Transverse colon (tissue), 4 donors: Measurements from ENCODE around the gene RHEX.

Source experiments
- EP300 ChIP-seq: sonication (generic); formaldehyde crosslinking; IDR thresholded peaks from one replicate; pipeline ENCODE4 v1.6.1; 2017; ENCODE audit warnings: antibody characterized with exemption, low read depth
- POLR2A ChIP-seq: fragments of 450-650 bp; IDR thresholded peaks from one replicate; pipeline ENCODE4 v1.6.1; 2016; ENCODE audit warnings: antibody characterized with exemption, mild to moderate bottlenecking, moderate library complexity
- POLR2AphosphoS5 ChIP-seq, 3 donors: sonication (generic); formaldehyde crosslinking; IDR thresholded peaks; one replicate each; pipeline ENCODE4 v1.6.1; 2016; ENCODE audit warnings: antibody characterized with exemption in 3 of 3
- TF ChIP-seq, protein P1 (sequence below), 5 experiments: fragments of 200-600 bp in 3 of 5; fragments of 450-650 bp in 2 of 5; sonication (generic) in 3 of 5; IDR thresholded peaks; 1 replicate in 2 of 5; 2 replicates in 3 of 5; pipeline ENCODE4 v1.5.1; 2016 to 2017; ENCODE audit warnings: antibody characterized with exemption in 5 of 5, inconsistent platforms in 3 of 5, mild to moderate bottlenecking in 2 of 5, moderate library complexity in 1 of 5

- TF ChIP-seq, protein P1, sequence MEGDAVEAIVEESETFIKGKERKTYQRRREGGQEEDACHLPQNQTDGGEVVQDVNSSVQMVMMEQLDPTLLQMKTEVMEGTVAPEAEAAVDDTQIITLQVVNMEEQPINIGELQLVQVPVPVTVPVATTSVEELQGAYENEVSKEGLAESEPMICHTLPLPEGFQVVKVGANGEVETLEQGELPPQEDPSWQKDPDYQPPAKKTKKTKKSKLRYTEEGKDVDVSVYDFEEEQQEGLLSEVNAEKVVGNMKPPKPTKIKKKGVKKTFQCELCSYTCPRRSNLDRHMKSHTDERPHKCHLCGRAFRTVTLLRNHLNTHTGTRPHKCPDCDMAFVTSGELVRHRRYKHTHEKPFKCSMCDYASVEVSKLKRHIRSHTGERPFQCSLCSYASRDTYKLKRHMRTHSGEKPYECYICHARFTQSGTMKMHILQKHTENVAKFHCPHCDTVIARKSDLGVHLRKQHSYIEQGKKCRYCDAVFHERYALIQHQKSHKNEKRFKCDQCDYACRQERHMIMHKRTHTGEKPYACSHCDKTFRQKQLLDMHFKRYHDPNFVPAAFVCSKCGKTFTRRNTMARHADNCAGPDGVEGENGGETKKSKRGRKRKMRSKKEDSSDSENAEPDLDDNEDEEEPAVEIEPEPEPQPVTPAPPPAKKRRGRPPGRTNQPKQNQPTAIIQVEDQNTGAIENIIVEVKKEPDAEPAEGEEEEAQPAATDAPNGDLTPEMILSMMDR (IDR thresholded peaks at IDR 0.05), result no peak
- no peak for TF ChIP-seq POLR2A
- no peak for TF ChIP-seq EP300
- TF ChIP-seq POLR2AphosphoS5 (IDR thresholded peaks at IDR 0.05), result no peak
Observed at GRCh38 chr1:206032380-206033140, 20.4 kb upstream of the RHEX start.
